CD4-positive, alpha-beta memory T cell (primary cell): Measurements from ENCODE around the gene NOP14. TPM values are rescaled to one million over a fixed set of nuclear protein-coding genes. Genes with fewer than 3 reads are reported as not detected.

Source experiments
- CTCF ChIA-PET: fragments of 350-600 bp; sonication (Branson Sonifier 250); formaldehyde crosslinking; loops from one replicate; lab custom pipeline; 2021; ENCODE audit warnings: inconsistent platforms; ENCODE audit not compliant: partially characterized antibody; lab: Charles Lee
- POLR2A ChIA-PET: fragments of 350-600 bp; sonication (Branson Sonifier 250); formaldehyde crosslinking; loops from one replicate; lab custom pipeline; 2021; ENCODE audit not compliant: partially characterized antibody; lab: Charles Lee
- DNase-seq, 5 donors: peaks; one replicate each; pipeline versions ENCODE4 v3.0.0 to v3.0.0-alpha.2; 2020 to 2022; ENCODE audit warnings: mixed read lengths in 1 of 5
- H3K27ac ChIP-seq: one replicate; pipeline ENCODE4 v1.7.0; 2013; ENCODE audit warnings: low read depth, low read length
- H3K27me3 ChIP-seq: 2 replicates; pipeline ENCODE4 v1.7.0; 2013; ENCODE audit warnings: mild to moderate bottlenecking, low read length, moderate library complexity; ENCODE audit not compliant: insufficient read depth
- H3K36me3 ChIP-seq: 2 replicates; pipeline ENCODE4 v1.7.0; 2013; ENCODE audit warnings: mild to moderate bottlenecking, low read length, moderate library complexity; ENCODE audit not compliant: insufficient read depth
- H3K4me1 ChIP-seq: 2 replicates; pipeline ENCODE4 v1.7.0; 2013; ENCODE audit warnings: mild to moderate bottlenecking, low read length, moderate library complexity; ENCODE audit not compliant: insufficient read depth
- H3K4me3 ChIP-seq, 2 donors: one replicate each; pipeline ENCODE4 v1.7.0; 2013; ENCODE audit warnings: low read length in 2 of 2, mild to moderate bottlenecking in 1 of 2
- H3K9me3 ChIP-seq, 2 donors: one replicate each; pipeline ENCODE4 v1.7.0; 2013; ENCODE audit warnings: low read length in 2 of 2, control low read depth in 1 of 2; ENCODE audit not compliant: control insufficient read depth in 1 of 2
- H3K27ac Mint-ChIP-seq, 7 donors: one replicate each; pipeline ENCODE4 v1.8.0; 2020 to 2021; ENCODE audit warnings: mixed read lengths in 7 of 7, mild to moderate bottlenecking in 6 of 7, inconsistent platforms in 3 of 7, moderate library complexity in 3 of 7
- H3K27me3 Mint-ChIP-seq, 2 donors: one replicate each; pipeline ENCODE4 v1.8.0; 2020 to 2021; ENCODE audit warnings: mixed read lengths in 2 of 2
- H3K36me3 Mint-ChIP-seq, 2 donors: one replicate each; pipeline ENCODE4 v1.8.0; 2020 to 2021; ENCODE audit warnings: mixed read lengths in 2 of 2, inconsistent platforms in 1 of 2, mild to moderate bottlenecking in 1 of 2
- H3K4me1 Mint-ChIP-seq, 4 donors: one replicate each; pipeline ENCODE4 v1.8.0; 2020 to 2021; ENCODE audit warnings: mixed read lengths in 4 of 4, mild to moderate bottlenecking in 1 of 4
- H3K4me3 Mint-ChIP-seq, 8 donors: one replicate each; pipeline ENCODE4 v1.8.0; 2020 to 2021; ENCODE audit warnings: mixed read lengths in 8 of 8, mild to moderate bottlenecking in 7 of 8, moderate library complexity in 6 of 8, inconsistent platforms in 3 of 8
- H3K9me3 Mint-ChIP-seq, 8 donors: one replicate each; pipeline ENCODE4 v1.8.0; 2020 to 2021; ENCODE audit warnings: mixed read lengths in 8 of 8, mild to moderate bottlenecking in 5 of 8, inconsistent platforms in 3 of 8, moderate library complexity in 1 of 8
- intact Hi-C: fragments of 100-400 bp; cut with micrococcal nuclease; formaldehyde crosslinking; loops from one replicate; pipeline ENCODE4 v1.15.1; 2023
- polyA plus RNA-seq, 2 donors: library from polyadenylated mRNA; unstranded; fragments of 300-500 nt; fragmentation: Illumina TruSeq; gene quantifications; one replicate each; pipeline ENCODE4 v1.2.3, GENCODE V29; 2021
- total RNA-seq, 2 experiments: library from RNA; stranded (reverse); gene quantifications; one replicate each; pipeline ENCODE4 v1.2.3, GENCODE V29; 2021

NOP14 gene
- total and polyA plus RNA-seq, 4 experiments from 2014 or later: 2.6 to 41.4 (median 38.4) TPM

GRCh38 chr4:2954358-2955185, 8.6 kb downstream of the NOP14 start:
- H3K27ac ChIP-seq: peak overlapping the region; percentile 23
- intact Hi-C loops: loop anchor here (2.0 kb wide), 2 partner anchors 20 to 190 kb away; no protein-coding TSS in a partner anchor
- POLR2A ChIA-PET: interaction anchor here (1.1 to 3.8 kb wide), 4 partner anchors 8 to 119 kb away, joined by 3 to 28 read pairs (median 12); partner anchors contain the start of genes GRK4 and NOP14

GRCh38 chr4:2953496-2953895, 9.7 kb downstream of the NOP14 start:
- Mint-ChIP-seq H3K27me3 (no peaks in the 10 kb centered on the region), H3K4me1 (peaks cover 17 to 32% (median 26%) of the 10 kb centered on the region in 4 donors), H3K27ac (peak overlapping the region in 6 of 7 donors; percentile 83 to 98 (median 93)), H3K36me3 (peaks cover 59 to 82% of the 10 kb centered on the region in 2 donors), H3K9me3 (no peaks in the 10 kb centered on the region), H3K4me3 (no peak overlapping the region)
- Histone ChIP-seq H3K9me3 (no peaks in the 10 kb centered on the region), H3K4me1 (peaks cover 27% of the 10 kb centered on the region), H3K27me3 (no peaks in the 10 kb centered on the region), H3K36me3 (peaks cover 76% of the 10 kb centered on the region), H3K27ac (peak overlapping the region; percentile 23), H3K4me3 (no peak overlapping the region)
- ChIA-PET CTCF (interaction anchor here (0.9 to 3.7 kb wide), 10 partner anchors 8 to 190 kb away, joined by 3 to 34 read pairs (median 7); partner anchors contain the start of genes GRK4 and NOP14), POLR2A (interaction anchor here (1.1 to 3.8 kb wide), 5 partner anchors 8 to 118 kb away, joined by 3 to 28 read pairs (median 4); partner anchors contain the start of genes GRK4 and NOP14)
- DNase-seq: no peak
- intact Hi-C loops: no loop called here

More at GRCh38 chr4:2954358-2955185, 8.6 kb downstream of the NOP14 start:
- no peaks in the 10 kb centered on the region for H3K9me3 ChIP-seq
- Mint-ChIP-seq H3K27ac (peak overlapping the region; percentile 83 to 98 (median 92)), H3K27me3 (no peaks in the 10 kb centered on the region), H3K9me3 (no peaks in the 10 kb centered on the region), H3K4me3 (peak overlapping the region in 4 of 8 donors; percentile 20 to 83 (median 50)), H3K4me1 (peaks cover 25 to 42% (median 34%) of the 10 kb centered on the region in 4 donors), H3K36me3 (peaks cover 61 to 81% of the 10 kb centered on the region in 2 donors)
- CTCF ChIA-PET: interaction anchor here (0.6 to 3.7 kb wide), 15 partner anchors 9 to 232 kb away, joined by 3 to 34 read pairs (median 5); partner anchors contain the start of genes GRK4 and NOP14
- H3K27me3 ChIP-seq: no peaks in the 10 kb centered on the region
- H3K36me3 ChIP-seq: peaks cover 71% of the 10 kb centered on the region
- no peak overlapping the region for H3K4me3 ChIP-seq
- H3K4me1 ChIP-seq: peaks cover 33% of the 10 kb centered on the region
- DNase-seq: peak; percentile 40 to 70 (median 44)

DNA sequence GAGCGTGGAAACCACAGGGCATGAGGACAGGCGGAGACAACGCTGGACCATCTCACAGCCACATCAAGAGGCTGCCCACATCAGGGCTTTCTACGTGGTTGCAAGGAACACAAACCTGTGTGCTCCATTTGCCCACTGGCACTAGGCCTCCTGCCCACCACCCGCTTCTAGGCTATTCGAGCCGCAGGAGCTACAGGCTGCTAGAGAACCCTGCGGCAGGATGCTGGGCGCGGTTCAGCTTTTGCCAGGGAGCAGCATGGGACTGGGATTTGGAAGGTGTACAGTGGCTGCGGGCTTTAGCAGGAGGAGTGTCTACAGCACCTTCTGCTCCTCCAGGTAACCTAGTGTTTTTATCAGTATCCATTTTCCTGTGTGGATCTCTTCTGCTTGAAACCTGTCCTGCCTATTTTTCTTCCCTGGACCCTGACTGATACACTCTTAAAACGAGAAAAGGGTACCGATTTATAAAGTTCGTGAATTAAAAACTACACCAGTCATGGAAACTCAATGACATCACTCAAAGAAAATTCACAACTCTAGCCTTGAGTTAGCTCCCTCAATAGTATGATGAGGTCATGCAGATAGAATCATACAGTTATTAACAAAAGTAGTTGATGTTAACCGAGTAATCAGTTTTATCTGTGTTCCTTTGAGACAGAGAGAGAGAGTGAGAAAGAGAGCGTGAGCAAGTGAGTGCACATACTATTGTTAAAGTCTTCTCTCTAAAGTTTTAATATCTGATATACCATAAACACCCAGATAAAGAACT, 12.8 kb downstream of the NOP14 start:
- Mint-ChIP-seq H3K27ac (peak overlapping the region in 4 of 7 donors; percentile 13 to 79 (median 45)), H3K9me3 (peaks cover 0 to 1% (median 0%) of the 10 kb centered on the region in 8 donors), H3K4me3 (no peak overlapping the region), H3K27me3 (no peaks in the 10 kb centered on the region), H3K4me1 (peaks cover 9 to 14% (median 11%) of the 10 kb centered on the region in 4 donors), H3K36me3 (peaks cover 58 to 85% of the 10 kb centered on the region in 2 donors)
- Histone ChIP-seq H3K4me3 (no peak overlapping the region), H3K4me1 (peaks cover 9% of the 10 kb centered on the region), H3K27ac (no peak overlapping the region), H3K9me3 (no peaks in the 10 kb centered on the region), H3K27me3 (no peaks in the 10 kb centered on the region), H3K36me3 (peaks cover 71% of the 10 kb centered on the region)
- intact Hi-C loops: no loop called here
- ChIA-PET CTCF (interaction anchor here (2.7 kb wide), 1 partner anchor 12 kb away, joined by 12 read pairs; the partner anchor contains the start of genes GRK4 and NOP14), POLR2A (interaction anchor here (1.4 kb wide), 1 partner anchor 15 kb away, joined by 3 read pairs; no protein-coding TSS in a partner anchor)
- DNase-seq: no peak

- Mint-ChIP-seq H3K4me3 (no peak overlapping the region), H3K36me3 (peaks cover 60 to 89% of the 10 kb centered on the region in 2 donors), H3K27ac (peak overlapping the region in 2 of 7 donors; percentile 30 to 49), H3K9me3 (peaks cover 0 to 1% (median 0%) of the 10 kb centered on the region in 8 donors), H3K4me1 (peaks cover 8 to 10% (median 9%) of the 10 kb centered on the region in 4 donors), H3K27me3 (no peaks in the 10 kb centered on the region)
- H3K4me1 ChIP-seq: peaks cover 6% of the 10 kb centered on the region
- POLR2A ChIA-PET: interaction anchor here (1.4 to 2.9 kb wide), 2 partner anchors 13 to 14 kb away, joined by 3 to 10 read pairs; no protein-coding TSS in a partner anchor
- CTCF ChIA-PET: interaction anchor here (2.7 kb wide), 1 partner anchor 12 kb away, joined by 12 read pairs; the partner anchor contains the start of genes GRK4 and NOP14
- H3K4me3 ChIP-seq: no peak overlapping the region
- intact Hi-C loops: no loop called here
- no peaks in the 10 kb centered on the region for H3K27me3 ChIP-seq
- no peak for DNase-seq
- H3K9me3 ChIP-seq: no peaks in the 10 kb centered on the region
- H3K36me3 ChIP-seq: peaks cover 78% of the 10 kb centered on the region
- H3K27ac ChIP-seq: no peak overlapping the region
Measured at GRCh38 chr4:2949782-2950125, 13.5 kb downstream of the NOP14 start.

DNA sequence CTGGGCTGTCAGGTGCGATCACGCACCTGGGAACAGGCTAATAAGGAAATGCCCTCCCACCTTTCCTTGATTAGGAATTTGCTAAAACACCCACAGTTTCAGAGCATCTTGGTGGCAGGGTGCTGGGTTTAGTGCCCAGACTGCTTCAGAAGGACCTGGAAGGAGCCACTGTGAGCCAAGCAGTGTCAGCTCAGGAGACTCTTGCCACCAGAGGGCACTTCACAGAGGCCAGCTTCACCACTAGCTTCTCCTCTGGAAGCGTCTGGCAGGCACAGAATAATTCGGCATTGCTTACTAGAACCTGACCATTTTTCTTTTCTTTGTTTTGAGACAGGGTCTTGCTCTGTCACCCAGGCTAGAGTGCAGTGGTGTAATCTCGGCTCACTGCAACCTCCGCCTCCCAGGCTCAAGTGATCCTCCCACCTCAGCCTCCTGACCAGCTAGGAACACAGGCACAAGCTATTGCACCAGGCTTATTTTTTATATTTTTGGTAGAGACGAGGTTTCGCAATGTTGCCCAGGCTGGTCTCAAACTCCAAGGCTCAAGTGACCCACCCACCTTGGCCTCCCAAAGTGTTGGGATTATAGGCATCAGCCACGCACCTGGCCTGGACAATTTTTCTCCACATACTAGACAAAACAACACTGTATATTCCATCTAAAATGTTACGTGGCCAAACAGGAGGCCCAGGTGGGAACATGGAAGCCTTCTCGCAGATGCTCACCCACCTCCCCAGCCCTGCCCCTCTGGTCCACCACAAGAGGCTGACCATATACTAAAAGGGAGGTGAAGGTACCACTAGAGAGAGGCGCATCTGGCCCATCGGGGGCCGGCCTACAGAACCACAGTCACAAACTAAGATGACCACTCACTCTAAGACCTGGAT, 14.1 kb downstream of the NOP14 start:
- intact Hi-C loops: no loop called here
- Mint-ChIP-seq H3K27me3 (no peaks in the 10 kb centered on the region), H3K4me1 (peaks cover 2 to 5% (median 4%) of the 10 kb centered on the region in 4 donors), H3K36me3 (peaks cover 55 to 86% of the 10 kb centered on the region in 2 donors), H3K27ac (peak overlapping the region in 1 of 7 donors; percentile 30), H3K9me3 (peaks cover 0 to 1% (median 0%) of the 10 kb centered on the region in 8 donors), H3K4me3 (no peak overlapping the region)
- H3K4me3 ChIP-seq: no peak overlapping the region
- no peaks in the 10 kb centered on the region for H3K27me3 ChIP-seq
- no peak overlapping the region for H3K27ac ChIP-seq
- DNase-seq: no peak
- ChIA-PET CTCF (interaction anchor here (1.2 to 2.7 kb wide), 2 partner anchors 13 to 185 kb away, joined by 5 to 12 read pairs; partner anchors contain the start of genes GRK4 and NOP14), POLR2A (interaction anchor here (0.6 to 2.9 kb wide), 5 partner anchors 13 to 17 kb away, joined by 3 to 10 read pairs (median 4); partner anchors contain the start of genes GRK4 and NOP14)
- H3K9me3 ChIP-seq: no peaks in the 10 kb centered on the region
- H3K36me3 ChIP-seq: peaks cover 81% of the 10 kb centered on the region
- no peaks in the 10 kb centered on the region for H3K4me1 ChIP-seq

GRCh38 chr4:2947926-2948325, 15.3 kb downstream of the NOP14 start:
- no peak overlapping the region for H3K27ac Mint-ChIP-seq
- Histone ChIP-seq H3K4me1 (no peaks in the 10 kb centered on the region), H3K36me3 (peaks cover 81% of the 10 kb centered on the region), H3K9me3 (no peaks in the 10 kb centered on the region), H3K4me3 (no peak overlapping the region), H3K27ac (no peak overlapping the region), H3K27me3 (no peaks in the 10 kb centered on the region)
- H3K9me3 Mint-ChIP-seq: peaks cover 0 to 1% (median 0%) of the 10 kb centered on the region in 8 donors
- POLR2A ChIA-PET: interaction anchor here (0.6 to 2.9 kb wide), 4 partner anchors 12 to 184 kb away, joined by 3 to 10 read pairs (median 5); no protein-coding TSS in a partner anchor
- peaks cover 0 to 6% (median 4%) of the 10 kb centered on the region in 4 donors for H3K4me1 Mint-ChIP-seq
- CTCF ChIA-PET: interaction anchor here (1.0 to 2.7 kb wide), 3 partner anchors 13 to 89 kb away, joined by 3 to 12 read pairs (median 4); partner anchors contain the start of genes GRK4 and NOP14
- H3K36me3 Mint-ChIP-seq: peaks cover 50 to 82% of the 10 kb centered on the region in 2 donors
- no peak for DNase-seq
- no peak overlapping the region for H3K4me3 Mint-ChIP-seq
- intact Hi-C loops: no loop called here
- no peaks in the 10 kb centered on the region for H3K27me3 Mint-ChIP-seq
